ENCODE measurements around the gene IFITM1. TPM values are rescaled to one million over a fixed set of nuclear protein-coding genes. Genes with fewer than 3 reads are reported as not detected.

The IFITM1 gene
- total RNA-seq, 6 experiments from 2014 or later, result 15.7 to 159 (median 72.5) TPM

DNA sequence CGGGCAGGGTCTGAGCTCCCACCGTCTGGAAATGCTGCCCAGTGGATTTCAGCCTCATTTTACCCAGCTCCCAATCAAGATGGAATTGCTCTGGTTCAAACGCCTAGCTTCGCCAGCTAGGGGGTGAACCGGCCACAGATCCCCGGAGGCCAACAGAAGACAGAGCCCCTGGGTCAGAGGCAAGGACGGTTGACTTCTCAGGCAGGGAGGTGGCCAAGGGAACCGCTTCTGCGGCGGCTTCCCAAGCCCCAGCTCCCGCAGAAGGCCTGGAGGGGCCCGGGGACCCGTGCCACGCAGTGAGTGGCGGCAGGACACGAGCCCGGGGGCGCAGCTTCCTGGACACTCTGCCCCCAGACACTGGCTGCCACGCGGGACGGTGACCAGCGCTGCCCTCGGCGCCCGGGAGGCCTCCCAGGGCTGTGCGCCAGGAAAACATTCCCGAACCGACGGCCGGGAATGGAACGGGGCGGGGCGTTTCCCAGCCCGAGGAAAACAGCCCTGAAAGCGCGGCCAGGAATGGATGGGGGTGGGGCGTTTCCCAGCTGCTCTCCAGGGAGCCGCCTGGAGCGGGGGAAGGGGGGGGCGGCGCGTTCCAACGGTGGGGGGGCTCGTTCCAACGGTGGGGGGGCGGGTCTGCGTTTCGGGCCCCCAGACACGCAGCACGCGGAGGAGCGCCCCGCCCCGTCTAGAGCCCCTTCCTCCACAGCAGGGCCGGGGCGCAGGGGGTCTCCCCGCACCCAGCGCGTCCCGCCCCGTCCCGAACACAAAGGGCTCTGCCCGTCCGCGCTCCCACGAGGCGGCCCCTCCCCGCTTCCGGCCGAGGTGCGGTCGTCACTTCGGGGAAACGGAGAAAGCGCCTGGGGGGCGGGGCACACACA, 42.0 kb downstream of the IFITM1 start:
- intact Hi-C loops (cut with DNase I), result loop anchor here in 1 of 2 donors (5.0 kb wide), 1 partner anchor 144 kb away; no protein-coding TSS in a partner anchor
- ATAC-seq (peak; percentile 71 to 84 (median 78)), DNase-seq (peak; percentile 97 to 99 (median 97))
- peaks cover 3 to 34% (median 14%) of the 10 kb centered on the region in 4 donors for H3K4me1 ChIP-seq
- TF ChIP-seq POLR2A (IDR thresholded peaks at IDR 0.05), result peak; percentile 90
- TF ChIP-seq, protein P1, sequence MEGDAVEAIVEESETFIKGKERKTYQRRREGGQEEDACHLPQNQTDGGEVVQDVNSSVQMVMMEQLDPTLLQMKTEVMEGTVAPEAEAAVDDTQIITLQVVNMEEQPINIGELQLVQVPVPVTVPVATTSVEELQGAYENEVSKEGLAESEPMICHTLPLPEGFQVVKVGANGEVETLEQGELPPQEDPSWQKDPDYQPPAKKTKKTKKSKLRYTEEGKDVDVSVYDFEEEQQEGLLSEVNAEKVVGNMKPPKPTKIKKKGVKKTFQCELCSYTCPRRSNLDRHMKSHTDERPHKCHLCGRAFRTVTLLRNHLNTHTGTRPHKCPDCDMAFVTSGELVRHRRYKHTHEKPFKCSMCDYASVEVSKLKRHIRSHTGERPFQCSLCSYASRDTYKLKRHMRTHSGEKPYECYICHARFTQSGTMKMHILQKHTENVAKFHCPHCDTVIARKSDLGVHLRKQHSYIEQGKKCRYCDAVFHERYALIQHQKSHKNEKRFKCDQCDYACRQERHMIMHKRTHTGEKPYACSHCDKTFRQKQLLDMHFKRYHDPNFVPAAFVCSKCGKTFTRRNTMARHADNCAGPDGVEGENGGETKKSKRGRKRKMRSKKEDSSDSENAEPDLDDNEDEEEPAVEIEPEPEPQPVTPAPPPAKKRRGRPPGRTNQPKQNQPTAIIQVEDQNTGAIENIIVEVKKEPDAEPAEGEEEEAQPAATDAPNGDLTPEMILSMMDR (IDR thresholded peaks at IDR 0.05), result no peak
- no peaks in the 10 kb centered on the region for H3K36me3 ChIP-seq
- H3K27ac ChIP-seq, result peak overlapping the region; percentile 99 to 100 (median 100)
- peak overlapping the region; percentile 29 to 46 (median 34) for H3K4me3 ChIP-seq
- no peaks in the 10 kb centered on the region for H3K27me3 ChIP-seq
- no peaks in the 10 kb centered on the region for H3K9me3 ChIP-seq
- WGBS (ENCODE audit: insufficient coverage, low coverage, low lambda C conversion rate, missing lambda C conversion rate), result 13% methylated on average over 3 of the region's 76 CpGs

DNA sequence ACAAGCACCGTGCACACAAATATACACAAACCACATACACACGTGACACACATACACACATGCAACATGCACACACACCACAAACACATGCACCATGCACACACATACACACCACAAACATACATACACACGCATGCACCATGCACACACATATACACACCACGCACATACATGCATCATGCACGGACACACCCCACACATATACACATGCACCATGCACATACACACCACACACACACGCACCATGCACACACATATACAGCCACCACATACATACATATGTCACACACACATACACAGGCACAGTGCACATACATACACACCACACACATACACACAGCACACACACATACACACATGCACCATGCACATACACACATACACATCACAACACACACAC, 42.8 kb downstream of the IFITM1 start:
- no peak for DNase-seq

DNA sequence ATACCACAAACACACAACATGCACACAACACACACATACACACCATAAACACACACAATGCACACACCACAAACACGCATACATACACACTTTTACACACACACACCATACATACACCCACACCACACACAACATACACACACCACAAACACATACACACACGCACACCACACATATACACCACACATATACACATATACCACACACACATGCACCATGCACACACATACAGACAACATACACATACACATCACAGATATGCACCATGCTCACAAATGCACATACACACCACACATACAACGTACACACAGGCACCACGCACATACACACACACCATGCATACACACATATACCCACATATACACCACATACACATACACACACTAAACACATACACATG, 43.7 kb downstream of the IFITM1 start:
- Histone ChIP-seq H3K27me3 (no peaks in the 10 kb centered on the region), H3K36me3 (no peaks in the 10 kb centered on the region), H3K9me3 (no peaks in the 10 kb centered on the region), H3K4me3 (no peak overlapping the region), H3K4me1 (peaks cover 3 to 31% (median 12%) of the 10 kb centered on the region in 4 donors), H3K27ac (no peak overlapping the region)
- intact Hi-C loops (cut with DNase I), result loop anchor here in 1 of 2 donors (5.0 kb wide), 1 partner anchor 145 kb away; no protein-coding TSS in a partner anchor
- 92% methylated on average over 4 of the region's 4 CpGs for WGBS (ENCODE audit: insufficient coverage, low coverage, low lambda C conversion rate, missing lambda C conversion rate)
- TF ChIP-seq, protein P1 (IDR thresholded peaks at IDR 0.05), result no peak
- no peak for TF ChIP-seq POLR2A (IDR thresholded peaks at IDR 0.05)
- ATAC-seq (no peak), DNase-seq (no peak)

More for the DNA sequence above, 42.8 kb downstream of the IFITM1 start:
- Histone ChIP-seq H3K4me1 (peaks cover 3 to 34% (median 14%) of the 10 kb centered on the region in 4 donors), H3K27ac (no peak overlapping the region), H3K9me3 (no peaks in the 10 kb centered on the region), H3K36me3 (no peaks in the 10 kb centered on the region), H3K27me3 (no peaks in the 10 kb centered on the region), H3K4me3 (no peak overlapping the region)
- no peak for ATAC-seq
- 68% methylated on average over 5 of the region's 6 CpGs for WGBS (ENCODE audit: insufficient coverage, low coverage, low lambda C conversion rate, missing lambda C conversion rate)
- intact Hi-C loops (cut with DNase I), result loop anchor here in 1 of 2 donors (5.0 kb wide), 1 partner anchor 144 kb away; no protein-coding TSS in a partner anchor
- no peak for TF ChIP-seq POLR2A (IDR thresholded peaks at IDR 0.05)
- TF ChIP-seq, protein P1 (IDR thresholded peaks at IDR 0.05), result no peak

DNA sequence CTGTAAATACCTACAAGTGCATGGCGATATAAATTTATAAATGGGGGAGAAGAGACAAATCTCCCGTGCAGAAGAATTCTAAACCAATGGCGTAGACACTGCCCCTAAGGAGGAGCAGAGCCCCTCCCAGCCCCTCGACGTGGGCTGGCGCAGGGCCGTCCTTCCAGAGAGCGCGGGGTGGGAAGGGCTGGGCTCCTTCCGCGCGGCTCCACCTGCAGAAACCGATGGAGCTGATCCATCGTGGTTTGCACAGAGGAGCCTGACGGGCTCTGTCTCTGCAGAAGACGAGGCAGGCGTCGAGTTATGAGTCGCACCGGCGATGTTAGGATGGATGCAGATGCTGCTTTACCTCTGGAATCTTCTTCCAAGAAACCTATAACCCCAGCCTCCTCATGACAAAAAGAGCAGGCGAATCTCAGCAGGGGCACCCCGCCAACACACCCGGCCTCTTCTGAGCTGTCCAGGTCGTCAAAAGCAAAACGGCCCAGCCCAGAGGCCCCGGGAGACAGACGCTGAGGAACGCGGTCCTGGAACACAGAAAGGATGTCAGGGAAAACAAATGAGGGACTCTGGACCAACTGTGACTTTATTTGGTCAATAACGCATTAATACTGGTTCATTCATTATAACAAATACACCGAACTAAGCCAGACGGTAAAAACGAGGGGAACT, 44.4 kb downstream of the IFITM1 start:
- peak in 1 of 3 donors; percentile 16 for DNase-seq
- intact Hi-C loops (cut with DNase I), result loop anchor here in 1 of 2 donors (5.0 kb wide), 1 partner anchor 146 kb away; no protein-coding TSS in a partner anchor
- peaks cover 0 to 24% (median 8%) of the 10 kb centered on the region in 4 donors for H3K4me1 ChIP-seq
- no peaks in the 10 kb centered on the region for H3K36me3 ChIP-seq
- no peaks in the 10 kb centered on the region for H3K27me3 ChIP-seq
- no peak for ATAC-seq
- H3K9me3 ChIP-seq, result no peaks in the 10 kb centered on the region
- 67% methylated on average over 16 of the region's 34 CpGs for WGBS (ENCODE audit: insufficient coverage, low coverage, low lambda C conversion rate, missing lambda C conversion rate)
- no peak overlapping the region for H3K4me3 ChIP-seq
- no peak overlapping the region for H3K27ac ChIP-seq
- no peak for TF ChIP-seq POLR2A (IDR thresholded peaks at IDR 0.05)
- TF ChIP-seq, protein P1 (IDR thresholded peaks at IDR 0.05), result no peak
